Mammary epithelial cell (primary cell): ENCODE results near the gene TNS1.

Experiments
- EZH2 ChIP-seq: IDR thresholded peaks from 2 replicates; pipeline ENCODE4 v1.6.1; 2012; ENCODE audit warnings: low read length, inconsistent platforms, borderline replicate concordance
- TF ChIP-seq, protein P1 (sequence below), 2 donors: IDR thresholded peaks in 1 of 2; conservative IDR thresholded peaks in 1 of 2; 2 replicates each; pipeline ENCODE4 v1.5.1; 2011 to 2012; ENCODE audit warnings: inconsistent platforms in 2 of 2, low read length in 2 of 2, mild to moderate bottlenecking in 2 of 2, control low read depth in 1 of 2, low read depth in 1 of 2; ENCODE audit not compliant: insufficient read depth in 1 of 2; ENCODE audit errors: extremely low read depth in 1 of 2

DNA sequence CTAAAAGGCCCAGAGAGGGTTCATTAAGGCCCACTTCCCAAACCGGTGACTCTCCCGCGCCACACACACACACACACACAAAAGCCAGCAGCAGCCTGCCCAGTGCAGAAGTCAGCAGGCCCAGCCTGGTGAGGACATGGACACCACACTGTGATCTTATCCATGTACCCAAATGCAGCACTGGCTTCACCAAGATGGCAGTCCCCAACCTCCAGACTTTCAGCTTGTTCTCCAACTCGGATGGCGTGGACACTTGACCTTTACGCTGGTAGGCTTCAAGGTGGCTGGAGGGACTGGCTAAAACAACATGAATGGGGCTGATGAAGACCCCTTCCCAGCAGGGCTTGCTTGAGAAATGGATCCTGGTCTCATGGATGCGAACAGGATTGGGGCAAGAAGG is 50.4 kb downstream of the TNS1 start:
- TF ChIP-seq, protein P1, sequence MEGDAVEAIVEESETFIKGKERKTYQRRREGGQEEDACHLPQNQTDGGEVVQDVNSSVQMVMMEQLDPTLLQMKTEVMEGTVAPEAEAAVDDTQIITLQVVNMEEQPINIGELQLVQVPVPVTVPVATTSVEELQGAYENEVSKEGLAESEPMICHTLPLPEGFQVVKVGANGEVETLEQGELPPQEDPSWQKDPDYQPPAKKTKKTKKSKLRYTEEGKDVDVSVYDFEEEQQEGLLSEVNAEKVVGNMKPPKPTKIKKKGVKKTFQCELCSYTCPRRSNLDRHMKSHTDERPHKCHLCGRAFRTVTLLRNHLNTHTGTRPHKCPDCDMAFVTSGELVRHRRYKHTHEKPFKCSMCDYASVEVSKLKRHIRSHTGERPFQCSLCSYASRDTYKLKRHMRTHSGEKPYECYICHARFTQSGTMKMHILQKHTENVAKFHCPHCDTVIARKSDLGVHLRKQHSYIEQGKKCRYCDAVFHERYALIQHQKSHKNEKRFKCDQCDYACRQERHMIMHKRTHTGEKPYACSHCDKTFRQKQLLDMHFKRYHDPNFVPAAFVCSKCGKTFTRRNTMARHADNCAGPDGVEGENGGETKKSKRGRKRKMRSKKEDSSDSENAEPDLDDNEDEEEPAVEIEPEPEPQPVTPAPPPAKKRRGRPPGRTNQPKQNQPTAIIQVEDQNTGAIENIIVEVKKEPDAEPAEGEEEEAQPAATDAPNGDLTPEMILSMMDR (conservative IDR thresholded peaks at IDR 0.05 in 1 of 2, IDR thresholded peaks at IDR 0.05 in 1 of 2; ENCODE audit: extremely low read depth in 1 of 2, insufficient read depth in 1 of 2, low read depth in 1 of 2, low read length in 2 of 2): no peak
- no peak for TF ChIP-seq EZH2
